Measurements from ENCODE around the gene MLLT1. TPM values are rescaled to one million over a fixed set of nuclear protein-coding genes. Genes with fewer than 3 reads are reported as not detected.
A peak's percentile ranks its signal among the peaks of the same experiment; 100 is the strongest.

The MLLT1 gene
- total RNA-seq, 4 donors from 2014 or later = 16.9 to 25.8 (median 24.3) TPM

DNA sequence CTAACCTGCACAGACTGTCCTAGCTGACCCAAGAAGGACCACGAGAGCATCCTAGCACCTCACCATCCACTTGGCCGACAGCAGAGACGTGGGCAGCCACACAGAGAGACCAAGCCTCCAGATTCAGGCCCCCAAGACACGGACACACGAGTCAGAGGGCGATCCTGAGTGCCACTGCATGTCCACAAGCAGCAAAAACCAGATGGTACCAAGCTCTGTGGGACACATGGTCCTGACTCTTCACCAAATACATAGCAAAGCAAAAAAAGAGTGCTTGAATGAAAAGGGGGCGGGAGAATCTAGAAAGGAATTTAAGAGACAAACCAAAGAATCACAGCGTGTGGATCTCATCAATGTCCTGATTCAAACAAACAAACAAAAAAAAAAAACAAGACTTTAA, 45.2 kb downstream of the MLLT1 start:
- TF ChIP-seq, protein P1, sequence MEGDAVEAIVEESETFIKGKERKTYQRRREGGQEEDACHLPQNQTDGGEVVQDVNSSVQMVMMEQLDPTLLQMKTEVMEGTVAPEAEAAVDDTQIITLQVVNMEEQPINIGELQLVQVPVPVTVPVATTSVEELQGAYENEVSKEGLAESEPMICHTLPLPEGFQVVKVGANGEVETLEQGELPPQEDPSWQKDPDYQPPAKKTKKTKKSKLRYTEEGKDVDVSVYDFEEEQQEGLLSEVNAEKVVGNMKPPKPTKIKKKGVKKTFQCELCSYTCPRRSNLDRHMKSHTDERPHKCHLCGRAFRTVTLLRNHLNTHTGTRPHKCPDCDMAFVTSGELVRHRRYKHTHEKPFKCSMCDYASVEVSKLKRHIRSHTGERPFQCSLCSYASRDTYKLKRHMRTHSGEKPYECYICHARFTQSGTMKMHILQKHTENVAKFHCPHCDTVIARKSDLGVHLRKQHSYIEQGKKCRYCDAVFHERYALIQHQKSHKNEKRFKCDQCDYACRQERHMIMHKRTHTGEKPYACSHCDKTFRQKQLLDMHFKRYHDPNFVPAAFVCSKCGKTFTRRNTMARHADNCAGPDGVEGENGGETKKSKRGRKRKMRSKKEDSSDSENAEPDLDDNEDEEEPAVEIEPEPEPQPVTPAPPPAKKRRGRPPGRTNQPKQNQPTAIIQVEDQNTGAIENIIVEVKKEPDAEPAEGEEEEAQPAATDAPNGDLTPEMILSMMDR (IDR thresholded peaks at IDR 0.05) = no peak
- no peak for TF ChIP-seq POLR2A (IDR thresholded peaks at IDR 0.05)
- no peak for DNase-seq (ENCODE audit: low spot score in 2 of 2)
- no peak overlapping the region for H3K4me3 ChIP-seq (ENCODE audit: low read depth, poor library complexity, severe bottlenecking)
- intact Hi-C loops (cut with DNase I; ENCODE audit: low total_unique reads) = no loop called here
- WGBS, 2 donors = 76 to 78% methylated on average over 8 of the region's 8 CpGs

DNA sequence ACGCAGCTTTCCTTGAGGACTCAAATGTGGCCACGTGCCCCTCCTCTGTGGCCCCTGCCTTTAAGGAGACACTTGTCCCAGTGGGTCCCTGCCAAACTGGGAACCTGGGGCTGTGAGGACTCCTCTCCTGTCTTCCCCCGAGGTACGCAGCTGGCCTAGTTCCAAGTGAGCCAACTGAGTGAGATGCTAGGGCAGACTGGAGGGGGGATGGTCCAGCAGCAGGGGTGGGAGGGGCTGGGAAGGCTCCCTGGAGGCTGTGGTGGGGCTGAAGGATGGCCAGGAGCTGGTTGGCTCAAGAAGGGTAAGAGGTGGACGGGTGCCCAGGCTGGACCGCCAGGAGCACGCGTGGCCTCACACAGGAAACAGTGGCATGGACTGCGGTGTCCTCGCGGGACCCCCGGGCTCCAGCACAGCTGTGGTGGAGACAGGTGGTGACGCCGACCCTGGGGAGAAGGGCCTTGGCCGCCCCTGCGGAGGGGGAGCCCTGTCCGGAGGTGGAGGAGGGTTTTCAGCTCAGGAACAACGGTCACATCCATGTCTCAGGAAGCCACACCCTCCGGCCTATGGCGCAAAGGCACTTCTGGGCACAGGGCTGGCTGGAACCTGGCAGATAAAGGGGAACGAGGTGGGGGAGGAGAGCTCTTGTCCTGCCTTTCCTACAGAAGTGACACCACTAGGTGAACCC, 45.8 kb downstream of the MLLT1 start:
- WGBS, 2 donors = 64 to 67% methylated on average over 21 of the region's 21 CpGs
- DNase-seq (ENCODE audit: low spot score in 2 of 2) = peak in 1 of 2 donors; percentile 89
- no peak for TF ChIP-seq POLR2A (IDR thresholded peaks at IDR 0.05)
- TF ChIP-seq, protein P1 (IDR thresholded peaks at IDR 0.05) = no peak
- intact Hi-C loops (cut with DNase I; ENCODE audit: low total_unique reads) = no loop called here
- no peak overlapping the region for H3K4me3 ChIP-seq (ENCODE audit: low read depth, poor library complexity, severe bottlenecking)

DNA sequence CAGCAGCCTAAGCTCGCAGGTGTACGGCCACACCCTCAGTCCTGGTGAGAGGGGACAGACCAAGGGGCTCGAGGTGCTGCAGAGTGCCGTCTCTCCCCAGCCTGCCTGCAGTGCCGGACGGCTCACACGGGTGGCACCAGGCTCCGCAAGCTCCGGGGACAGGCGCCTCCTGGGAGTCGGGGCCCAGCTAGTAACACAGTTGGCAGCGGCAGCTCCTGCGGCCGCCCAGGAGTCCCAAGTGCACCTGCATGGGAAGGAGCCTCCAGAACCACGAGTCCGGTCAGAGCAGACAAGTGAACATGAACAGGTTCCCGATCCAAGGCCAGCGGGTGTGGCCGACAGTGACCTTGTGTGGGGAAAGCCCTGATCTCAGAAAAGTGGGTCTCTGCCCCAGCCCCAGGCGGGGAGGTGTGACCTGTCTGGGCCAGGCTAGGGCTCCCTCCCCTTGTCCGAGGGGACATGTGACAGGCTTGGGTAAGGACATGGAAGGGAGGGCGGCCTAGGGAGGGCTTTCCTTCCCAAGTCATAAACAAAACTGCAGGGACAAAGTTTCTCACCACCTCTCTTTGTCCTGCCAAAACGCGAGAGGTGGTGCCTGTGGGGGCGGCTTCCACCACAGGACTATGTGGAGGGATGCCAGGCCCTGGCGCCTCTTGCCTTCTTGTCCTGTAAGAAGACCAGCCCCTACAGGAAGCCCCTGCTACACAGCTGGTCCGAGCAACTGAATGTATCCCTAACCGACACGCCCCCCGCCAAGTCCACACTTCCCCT, 46.5 kb downstream of the MLLT1 start:
- TF ChIP-seq POLR2A (IDR thresholded peaks at IDR 0.05) = no peak
- TF ChIP-seq, protein P1 (IDR thresholded peaks at IDR 0.05) = no peak
- peak in 1 of 2 donors; percentile 91 for DNase-seq (ENCODE audit: low spot score in 2 of 2)
- 48 to 55% methylated on average over 28 to 30 of the region's 30 CpGs for WGBS, 2 donors
- intact Hi-C loops (cut with DNase I; ENCODE audit: low total_unique reads) = no loop called here
- H3K4me3 ChIP-seq (ENCODE audit: low read depth, poor library complexity, severe bottlenecking) = no peak overlapping the region

DNA sequence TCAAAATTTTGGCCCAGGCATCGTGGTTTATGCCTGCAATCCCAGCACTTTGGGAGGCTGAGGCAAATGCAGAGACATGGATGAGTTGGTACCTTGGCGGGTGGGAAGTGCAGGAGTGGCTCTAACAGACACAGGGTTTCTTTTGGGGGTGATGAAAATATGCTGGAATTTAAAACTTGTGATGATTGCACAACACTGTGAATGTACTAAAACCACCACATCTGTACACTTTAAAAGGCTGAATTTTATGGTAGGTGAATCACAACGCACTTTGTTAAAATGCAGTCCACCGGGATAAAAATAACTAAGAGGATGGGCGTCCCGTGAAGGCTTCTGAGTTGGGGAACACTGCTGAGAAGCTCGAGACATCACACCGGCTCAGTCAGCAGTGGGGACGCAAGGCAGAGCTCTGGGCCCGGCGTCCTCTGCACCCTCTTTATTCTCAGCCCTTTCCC, 47.1 kb downstream of the MLLT1 start:
- intact Hi-C loops (cut with DNase I; ENCODE audit: low total_unique reads) = no loop called here
- no peak for TF ChIP-seq POLR2A (IDR thresholded peaks at IDR 0.05)
- TF ChIP-seq, protein P1 (IDR thresholded peaks at IDR 0.05) = no peak
- no peak overlapping the region for H3K4me3 ChIP-seq (ENCODE audit: low read depth, poor library complexity, severe bottlenecking)
- 60 to 65% methylated on average over 11 of the region's 11 CpGs for WGBS, 2 donors
- DNase-seq (ENCODE audit: low spot score in 2 of 2) = no peak

DNA sequence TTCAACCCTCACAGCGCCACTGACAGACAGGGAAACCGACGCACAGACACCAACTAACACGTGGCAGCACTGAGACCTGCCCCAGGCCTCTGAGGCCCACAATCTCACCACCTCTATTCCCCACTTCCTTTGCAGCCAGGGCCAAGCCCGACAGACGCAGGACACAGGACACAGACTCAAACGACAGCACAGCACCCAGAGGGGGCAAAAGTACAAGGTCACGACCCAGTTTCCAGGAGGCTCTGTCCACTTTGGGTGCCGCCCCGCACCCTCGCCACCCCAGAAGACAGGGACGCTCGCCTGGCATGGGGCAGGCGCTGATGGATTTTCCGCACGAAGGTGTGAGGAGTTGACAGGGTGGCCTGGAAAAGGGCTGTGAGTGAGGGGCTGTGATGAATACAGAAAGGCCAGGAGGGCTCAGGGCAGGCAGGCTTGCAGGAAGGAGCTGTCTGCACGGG, 48.8 kb downstream of the MLLT1 start:
- WGBS, 2 donors = 93 to 94% methylated on average over 17 of the region's 17 CpGs
- no peak for DNase-seq (ENCODE audit: low spot score in 2 of 2)

More for the DNA sequence above, 48.8 kb downstream of the MLLT1 start:
- no peak for TF ChIP-seq POLR2A (IDR thresholded peaks at IDR 0.05)
- TF ChIP-seq, protein P1 (IDR thresholded peaks at IDR 0.05) = no peak
- intact Hi-C loops (cut with DNase I; ENCODE audit: low total_unique reads) = no loop called here
- no peak overlapping the region for H3K4me3 ChIP-seq (ENCODE audit: low read depth, poor library complexity, severe bottlenecking)

Measured in lower leg skin (tissue), 4 donors.